Activated naive CD4-positive, alpha-beta T cell treated with anti-CD3 and anti-CD28 coated beads for 36 hours (primary cell): ENCODE measurements around the gene SLC9A3. TPM values are rescaled to one million over a fixed set of nuclear protein-coding genes. Genes with fewer than 3 reads are reported as not detected.

Source experiments
- CTCF ChIA-PET: fragments of 350-600 bp; sonication (Branson Sonifier 250); formaldehyde crosslinking; loops from one replicate; lab custom pipeline; 2021; ENCODE audit warnings: antibody characterized with exemption; lab: Charles Lee
- DNase-seq: peaks from one replicate; pipeline ENCODE4 v3.0.0-alpha.2; 2020
- H3K27ac Mint-ChIP-seq: one replicate; pipeline ENCODE4 v1.8.0; 2021; ENCODE audit warnings: mild to moderate bottlenecking, mixed read lengths
- H3K27me3 Mint-ChIP-seq: one replicate; pipeline ENCODE4 v1.8.0; 2021; ENCODE audit warnings: low read depth, mixed read lengths
- H3K36me3 Mint-ChIP-seq: one replicate; pipeline ENCODE4 v1.8.0; 2021; ENCODE audit warnings: low read depth, mixed read lengths
- H3K4me1 Mint-ChIP-seq: one replicate; pipeline ENCODE4 v1.8.0; 2021; ENCODE audit warnings: low read depth, mixed read lengths
- H3K4me3 Mint-ChIP-seq: one replicate; pipeline ENCODE4 v1.8.0; 2021; ENCODE audit warnings: mild to moderate bottlenecking, moderate library complexity, mixed read lengths
- H3K9me3 Mint-ChIP-seq: one replicate; pipeline ENCODE4 v1.8.0; 2021; ENCODE audit warnings: mixed read lengths
- intact Hi-C: fragments of 100-400 bp; cut with micrococcal nuclease; formaldehyde crosslinking; loops from one replicate; pipeline ENCODE4 v1.15.1; 2023
- total RNA-seq, 2 experiments: library from RNA; stranded (reverse); gene quantifications; one replicate each; pipeline ENCODE4 v1.2.3, GENCODE V29; 2021

The SLC9A3 gene
- total RNA-seq, 2 experiments from 2014 or later: 1.6 to 2.3 TPM

- DNase-seq: peak; percentile 0
- intact Hi-C loops: no loop called here
- H3K9me3 Mint-ChIP-seq: no peaks in the 10 kb centered on the region
- peaks cover 2% of the 10 kb centered on the region for H3K36me3 Mint-ChIP-seq
- CTCF ChIA-PET: no interaction called here
- peaks cover 13% of the 10 kb centered on the region for H3K4me1 Mint-ChIP-seq
- no peak overlapping the region for H3K27ac Mint-ChIP-seq
- H3K27me3 Mint-ChIP-seq: no peaks in the 10 kb centered on the region
- no peak overlapping the region for H3K4me3 Mint-ChIP-seq
Measured at GRCh38 chr5:439181-439580, 85.1 kb downstream of the SLC9A3 start.

- Mint-ChIP-seq H3K4me1 (peaks cover 8% of the 10 kb centered on the region), H3K27me3 (no peaks in the 10 kb centered on the region), H3K9me3 (no peaks in the 10 kb centered on the region), H3K27ac (no peak overlapping the region), H3K36me3 (peaks cover 2% of the 10 kb centered on the region), H3K4me3 (no peak overlapping the region)
- peak; percentile 2 for DNase-seq
- CTCF ChIA-PET: no interaction called here
- intact Hi-C loops: no loop called here
Measured at GRCh38 chr5:438481-438981, 85.7 kb downstream of the SLC9A3 start.

- no peaks in the 10 kb centered on the region for H3K27me3 Mint-ChIP-seq
- peaks cover 4% of the 10 kb centered on the region for H3K4me1 Mint-ChIP-seq
- H3K4me3 Mint-ChIP-seq: no peak overlapping the region
- intact Hi-C loops: no loop called here
- DNase-seq: no peak
- H3K36me3 Mint-ChIP-seq: no peaks in the 10 kb centered on the region
- H3K9me3 Mint-ChIP-seq: no peaks in the 10 kb centered on the region
- CTCF ChIA-PET: interaction anchor here (0.6 to 1.4 kb wide), 2 partner anchors 9 to 30 kb away, joined by 3 to 9 read pairs; no protein-coding TSS in a partner anchor
- H3K27ac Mint-ChIP-seq: no peak overlapping the region
Measured at GRCh38 chr5:437281-437771, 86.9 kb downstream of the SLC9A3 start.

GRCh38 chr5:436641-436975 is 87.6 kb downstream of the SLC9A3 start:
- DNase-seq: no peak
- H3K4me3 Mint-ChIP-seq: no peak overlapping the region
- CTCF ChIA-PET: interaction anchor here (1.4 kb wide), 1 partner anchor 10 kb away, joined by 9 read pairs; no protein-coding TSS in a partner anchor
- H3K9me3 Mint-ChIP-seq: no peaks in the 10 kb centered on the region
- no peaks in the 10 kb centered on the region for H3K36me3 Mint-ChIP-seq
- H3K4me1 Mint-ChIP-seq: peaks cover 1% of the 10 kb centered on the region
- H3K27ac Mint-ChIP-seq: no peak overlapping the region
- intact Hi-C loops: no loop called here
- H3K27me3 Mint-ChIP-seq: no peaks in the 10 kb centered on the region

- H3K27me3 Mint-ChIP-seq: no peaks in the 10 kb centered on the region
- no peaks in the 10 kb centered on the region for H3K4me1 Mint-ChIP-seq
- intact Hi-C loops: no loop called here
- no peak for DNase-seq
- CTCF ChIA-PET: interaction anchor here (1.4 kb wide), 1 partner anchor 10 kb away, joined by 9 read pairs; no protein-coding TSS in a partner anchor
- no peak overlapping the region for H3K27ac Mint-ChIP-seq
- H3K4me3 Mint-ChIP-seq: no peak overlapping the region
- H3K9me3 Mint-ChIP-seq: no peaks in the 10 kb centered on the region
- H3K36me3 Mint-ChIP-seq: no peaks in the 10 kb centered on the region
Measured at GRCh38 chr5:435961-436640, 88.1 kb downstream of the SLC9A3 start.

- Mint-ChIP-seq H3K9me3 (no peaks in the 10 kb centered on the region), H3K4me3 (no peak overlapping the region), H3K27ac (no peak overlapping the region), H3K27me3 (no peaks in the 10 kb centered on the region), H3K4me1 (no peaks in the 10 kb centered on the region), H3K36me3 (no peaks in the 10 kb centered on the region)
- DNase-seq: no peak
- CTCF ChIA-PET: no interaction called here
- intact Hi-C loops: no loop called here
Measured at GRCh38 chr5:435156-435790, 89.0 kb downstream of the SLC9A3 start.

- H3K4me1 Mint-ChIP-seq: no peaks in the 10 kb centered on the region
- no peaks in the 10 kb centered on the region for H3K27me3 Mint-ChIP-seq
- H3K27ac Mint-ChIP-seq: no peak overlapping the region
- CTCF ChIA-PET: no interaction called here
- no peaks in the 10 kb centered on the region for H3K9me3 Mint-ChIP-seq
- H3K4me3 Mint-ChIP-seq: no peak overlapping the region
- intact Hi-C loops: no loop called here
- no peaks in the 10 kb centered on the region for H3K36me3 Mint-ChIP-seq
- DNase-seq: no peak
Measured at GRCh38 chr5:434443-435146, 89.7 kb downstream of the SLC9A3 start.

GRCh38 chr5:433836-434235 is 90.4 kb downstream of the SLC9A3 start:
- Mint-ChIP-seq H3K27ac (no peak overlapping the region), H3K27me3 (no peaks in the 10 kb centered on the region), H3K4me3 (no peak overlapping the region), H3K36me3 (no peaks in the 10 kb centered on the region), H3K4me1 (no peaks in the 10 kb centered on the region), H3K9me3 (no peaks in the 10 kb centered on the region)
- CTCF ChIA-PET: no interaction called here
- DNase-seq: no peak
- intact Hi-C loops: no loop called here

GRCh38 chr5:432928-433791 is 91.1 kb downstream of the SLC9A3 start:
- Mint-ChIP-seq H3K27ac (no peak overlapping the region), H3K4me3 (no peak overlapping the region), H3K9me3 (no peaks in the 10 kb centered on the region), H3K4me1 (no peaks in the 10 kb centered on the region), H3K27me3 (no peaks in the 10 kb centered on the region), H3K36me3 (no peaks in the 10 kb centered on the region)
- CTCF ChIA-PET: no interaction called here
- intact Hi-C loops: no loop called here
- no peak for DNase-seq

- DNase-seq: no peak
- CTCF ChIA-PET: no interaction called here
- H3K4me1 Mint-ChIP-seq: no peaks in the 10 kb centered on the region
Measured at GRCh38 chr5:432201-432927, 91.9 kb downstream of the SLC9A3 start.

GRCh38 chr5:431711-432050 is 92.6 kb downstream of the SLC9A3 start:
- no peak for DNase-seq
- Mint-ChIP-seq H3K4me3 (no peak overlapping the region), H3K4me1 (no peaks in the 10 kb centered on the region), H3K27ac (no peak overlapping the region), H3K27me3 (no peaks in the 10 kb centered on the region), H3K36me3 (no peaks in the 10 kb centered on the region), H3K9me3 (no peaks in the 10 kb centered on the region)
- intact Hi-C loops: loop anchor here (1.0 kb wide), 2 partner anchors 114 to 243 kb away; no protein-coding TSS in a partner anchor
- CTCF ChIA-PET: interaction anchor here (0.6 to 1.1 kb wide), 4 partner anchors 50 to 309 kb away, joined by 3 to 10 read pairs (median 4); no protein-coding TSS in a partner anchor

More at GRCh38 chr5:432201-432927, 91.9 kb downstream of the SLC9A3 start:
- intact Hi-C loops: no loop called here
- H3K27me3 Mint-ChIP-seq: no peaks in the 10 kb centered on the region
- no peaks in the 10 kb centered on the region for H3K36me3 Mint-ChIP-seq
- H3K27ac Mint-ChIP-seq: no peak overlapping the region
- no peaks in the 10 kb centered on the region for H3K9me3 Mint-ChIP-seq
- no peak overlapping the region for H3K4me3 Mint-ChIP-seq
